ENCODE data around the gene MIX23.

MIX23 gene

DNA sequence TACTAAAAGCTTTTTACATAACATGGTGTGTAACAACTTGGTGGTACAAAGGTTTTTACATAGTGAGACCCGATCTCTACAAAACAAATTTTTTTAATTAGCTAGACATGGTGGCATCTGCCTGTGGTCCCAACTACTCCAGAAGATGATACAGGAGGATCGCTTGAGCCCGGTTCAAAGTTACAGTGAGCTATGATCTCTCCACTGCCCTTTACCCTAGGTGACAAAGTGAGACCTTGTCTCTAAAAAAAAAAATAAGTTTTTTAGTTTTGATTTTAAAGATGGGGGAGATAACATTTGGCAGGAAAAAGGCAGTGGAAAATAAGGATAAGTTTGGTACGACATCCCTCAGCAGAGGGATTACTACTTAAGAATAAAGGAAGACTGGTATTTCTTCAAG lies 6.9 kb upstream of the MIX23 start:
- peaks cover 19% of the 10 kb centered on the region for H4K20me1 ChIP-seq (ENCODE audit: insufficient read depth, low read length)
- H3K27me3 ChIP-seq (ENCODE audit: low read depth, low read length): no peaks in the 10 kb centered on the region
- TF ChIP-seq EZH2phosphoT487 (IDR thresholded peaks at IDR 0.05; ENCODE audit: low read depth): no peak
- TF ChIP-seq, protein P1, sequence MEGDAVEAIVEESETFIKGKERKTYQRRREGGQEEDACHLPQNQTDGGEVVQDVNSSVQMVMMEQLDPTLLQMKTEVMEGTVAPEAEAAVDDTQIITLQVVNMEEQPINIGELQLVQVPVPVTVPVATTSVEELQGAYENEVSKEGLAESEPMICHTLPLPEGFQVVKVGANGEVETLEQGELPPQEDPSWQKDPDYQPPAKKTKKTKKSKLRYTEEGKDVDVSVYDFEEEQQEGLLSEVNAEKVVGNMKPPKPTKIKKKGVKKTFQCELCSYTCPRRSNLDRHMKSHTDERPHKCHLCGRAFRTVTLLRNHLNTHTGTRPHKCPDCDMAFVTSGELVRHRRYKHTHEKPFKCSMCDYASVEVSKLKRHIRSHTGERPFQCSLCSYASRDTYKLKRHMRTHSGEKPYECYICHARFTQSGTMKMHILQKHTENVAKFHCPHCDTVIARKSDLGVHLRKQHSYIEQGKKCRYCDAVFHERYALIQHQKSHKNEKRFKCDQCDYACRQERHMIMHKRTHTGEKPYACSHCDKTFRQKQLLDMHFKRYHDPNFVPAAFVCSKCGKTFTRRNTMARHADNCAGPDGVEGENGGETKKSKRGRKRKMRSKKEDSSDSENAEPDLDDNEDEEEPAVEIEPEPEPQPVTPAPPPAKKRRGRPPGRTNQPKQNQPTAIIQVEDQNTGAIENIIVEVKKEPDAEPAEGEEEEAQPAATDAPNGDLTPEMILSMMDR (IDR thresholded peaks at IDR 0.05; ENCODE audit: low read depth, low read length): no peak
- no peak overlapping the region for H3K4me3 ChIP-seq (ENCODE audit: low read length)
- no peak overlapping the region for H2AFZ ChIP-seq (ENCODE audit: low read depth, low read length)
- H3K4me2 ChIP-seq (ENCODE audit: low read length): no peak overlapping the region
- H3K4me1 ChIP-seq (ENCODE audit: low read length): peaks cover 24% of the 10 kb centered on the region
- no peak overlapping the region for H3K27ac ChIP-seq (ENCODE audit: low read length)
- no peaks in the 10 kb centered on the region for H3K9me3 ChIP-seq (ENCODE audit: insufficient read depth, low read length)
- no peak overlapping the region for H3K9ac ChIP-seq (ENCODE audit: low read length)
- peaks cover 58% of the 10 kb centered on the region for H3K79me2 ChIP-seq (ENCODE audit: low read length)
- H3K36me3 ChIP-seq (replicated peaks; ENCODE audit: low read depth, low read length): peaks cover 50% of the 10 kb centered on the region

DNA sequence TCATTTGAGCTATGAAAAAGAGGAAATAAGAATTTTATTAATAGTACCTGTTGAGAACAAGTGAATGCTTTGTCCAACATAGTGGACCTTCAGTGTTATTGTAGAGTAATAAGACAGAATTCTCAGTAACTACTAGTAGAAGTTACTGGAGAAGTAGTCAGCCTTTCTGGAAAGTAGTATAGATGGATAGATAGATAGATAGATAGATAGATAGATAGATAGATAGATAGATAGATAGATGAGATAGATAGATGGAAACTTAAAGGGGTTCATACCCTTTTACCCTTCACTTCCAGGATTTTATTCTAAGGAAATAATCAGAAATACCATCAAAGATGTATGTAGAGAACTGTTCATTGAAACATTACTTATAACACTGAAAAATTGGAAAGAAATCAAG lies 6.2 kb upstream of the MIX23 start:
- no peaks in the 10 kb centered on the region for H3K9me3 ChIP-seq (ENCODE audit: insufficient read depth, low read length)
- H3K79me2 ChIP-seq (ENCODE audit: low read length): peaks cover 64% of the 10 kb centered on the region
- H3K9ac ChIP-seq (ENCODE audit: low read length): no peak overlapping the region
- TF ChIP-seq, protein P1 (IDR thresholded peaks at IDR 0.05; ENCODE audit: low read depth, low read length): no peak
- TF ChIP-seq EZH2phosphoT487 (IDR thresholded peaks at IDR 0.05; ENCODE audit: low read depth): no peak
- H3K27me3 ChIP-seq (ENCODE audit: low read depth, low read length): no peaks in the 10 kb centered on the region
- no peak overlapping the region for H3K4me3 ChIP-seq (ENCODE audit: low read length)
- peaks cover 24% of the 10 kb centered on the region for H3K4me1 ChIP-seq (ENCODE audit: low read length)
- H4K20me1 ChIP-seq (ENCODE audit: insufficient read depth, low read length): peaks cover 19% of the 10 kb centered on the region
- H3K4me2 ChIP-seq (ENCODE audit: low read length): no peak overlapping the region
- peaks cover 49% of the 10 kb centered on the region for H3K36me3 ChIP-seq (replicated peaks; ENCODE audit: low read depth, low read length)
- no peak overlapping the region for H3K27ac ChIP-seq (ENCODE audit: low read length)
- H2AFZ ChIP-seq (ENCODE audit: low read depth, low read length): no peak overlapping the region

DNA sequence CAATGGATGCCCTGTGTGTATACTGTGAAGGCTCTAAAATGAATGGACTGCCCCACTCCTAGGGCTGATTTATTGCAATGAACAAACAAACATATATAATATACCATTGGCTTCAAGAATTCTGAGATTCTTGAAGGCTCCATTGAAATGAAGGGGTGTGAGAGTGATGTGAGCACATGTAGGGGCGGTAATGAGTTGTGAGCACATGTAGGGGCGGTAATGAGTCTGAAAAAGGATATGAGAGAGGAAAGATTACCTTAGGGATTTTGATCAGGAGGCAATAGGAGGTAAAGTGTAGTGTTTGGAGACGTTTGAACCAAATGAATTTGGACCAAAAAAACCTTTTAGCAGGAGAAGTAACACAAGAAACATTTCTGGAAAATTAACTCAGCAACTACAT lies 4.7 kb upstream of the MIX23 start:
- H3K36me3 ChIP-seq (replicated peaks; ENCODE audit: low read depth, low read length): peaks cover 41% of the 10 kb centered on the region
- no peaks in the 10 kb centered on the region for H3K9me3 ChIP-seq (ENCODE audit: insufficient read depth, low read length)
- no peak for TF ChIP-seq EZH2phosphoT487 (IDR thresholded peaks at IDR 0.05; ENCODE audit: low read depth)
- TF ChIP-seq, protein P1 (IDR thresholded peaks at IDR 0.05; ENCODE audit: low read depth, low read length): no peak
- H3K9ac ChIP-seq (ENCODE audit: low read length): no peak overlapping the region
- no peak overlapping the region for H3K27ac ChIP-seq (ENCODE audit: low read length)
- H3K4me2 ChIP-seq (ENCODE audit: low read length): no peak overlapping the region
- peaks cover 24% of the 10 kb centered on the region for H3K4me1 ChIP-seq (ENCODE audit: low read length)
- H3K79me2 ChIP-seq (ENCODE audit: low read length): peaks cover 65% of the 10 kb centered on the region
- H4K20me1 ChIP-seq (ENCODE audit: insufficient read depth, low read length): peaks cover 8% of the 10 kb centered on the region; the same call in 1 of the 2 replicates
- H3K27me3 ChIP-seq (ENCODE audit: low read depth, low read length): no peaks in the 10 kb centered on the region
- H3K4me3 ChIP-seq (ENCODE audit: low read length): no peak overlapping the region
- no peak overlapping the region for H2AFZ ChIP-seq (ENCODE audit: low read depth, low read length)

DNA sequence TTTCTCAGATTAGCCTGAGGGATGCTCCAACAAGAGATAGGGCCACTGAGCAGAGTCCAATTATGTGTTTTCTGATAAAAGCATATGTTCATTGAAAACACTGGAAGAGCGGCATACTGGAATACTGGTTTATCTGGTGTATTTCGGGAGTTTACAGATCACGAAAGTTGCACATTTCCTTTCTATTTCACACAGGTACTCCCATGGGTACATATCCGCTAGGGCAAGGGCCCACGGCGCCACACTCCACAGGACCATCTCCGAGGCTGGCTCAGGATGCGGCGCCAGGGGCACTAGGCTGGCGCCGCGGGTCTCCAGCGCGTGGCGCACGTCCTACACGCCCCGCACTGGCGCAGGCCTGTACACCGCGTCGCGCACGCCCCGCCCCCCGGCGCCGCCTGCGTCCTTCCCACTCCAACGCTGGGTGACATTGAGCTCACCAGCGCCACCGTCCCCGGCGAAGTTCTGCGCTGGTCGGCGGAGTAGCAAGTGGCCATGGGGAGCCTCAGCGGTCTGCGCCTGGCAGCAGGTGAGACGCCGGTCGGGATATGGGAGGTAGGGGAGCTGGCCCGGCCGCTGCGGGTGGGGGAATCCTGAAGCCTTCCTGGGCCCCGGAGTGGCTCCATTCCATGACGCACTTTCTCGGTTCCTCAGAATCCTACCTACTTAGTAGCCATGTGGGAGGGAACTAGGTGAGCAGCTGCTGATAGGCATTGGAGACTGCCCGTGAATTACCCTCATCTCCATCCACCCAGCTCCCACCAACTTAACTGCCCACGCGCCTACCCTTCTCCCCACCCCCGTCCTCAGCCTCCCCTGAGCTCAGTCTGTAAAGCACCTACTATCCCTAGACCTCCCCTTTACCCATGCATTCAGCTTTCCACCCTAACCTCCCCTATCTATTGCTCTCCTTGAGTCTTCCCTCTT lies 1.0 kb upstream of the MIX23 start, which contains the start of gene FAM162A:
TSS of gene FAM162A (plus strand) at position 412 of the 927 bp plus-strand sequence. CDS start at position 496, 84 bp downstream.
- peak within 1 kb of the TSS; percentile 86 for H2AFZ ChIP-seq (ENCODE audit: low read depth, low read length)
- peaks cover 39% of the 10 kb centered on the region for H3K36me3 ChIP-seq (replicated peaks; ENCODE audit: low read depth, low read length)
- H3K4me3 ChIP-seq (ENCODE audit: low read length): peak within 1 kb of the TSS; percentile 93
- no peaks in the 10 kb centered on the region for H3K27me3 ChIP-seq (ENCODE audit: low read depth, low read length)
- H3K4me1 ChIP-seq (ENCODE audit: low read length): peaks cover 49% of the 10 kb centered on the region
- H3K27ac ChIP-seq (ENCODE audit: low read length): peak within 1 kb of the TSS; percentile 69
- H3K9me3 ChIP-seq (ENCODE audit: insufficient read depth, low read length): no peaks in the 10 kb centered on the region
- H3K79me2 ChIP-seq (ENCODE audit: low read length): peaks cover 91% of the 10 kb centered on the region
- peak within 1 kb of the TSS; percentile 83 for H3K9ac ChIP-seq (ENCODE audit: low read length)
- peak within 1 kb of the TSS; percentile 98 for H3K4me2 ChIP-seq (ENCODE audit: low read length)
- TF ChIP-seq, protein P1 (IDR thresholded peaks at IDR 0.05; ENCODE audit: low read depth, low read length): peak; percentile 68
- TF ChIP-seq EZH2phosphoT487 (IDR thresholded peaks at IDR 0.05; ENCODE audit: low read depth): no peak
- no peaks in the 10 kb centered on the region for H4K20me1 ChIP-seq (ENCODE audit: insufficient read depth, low read length)

Measured in OCI-LY3 (cell line).